ENCODE data around the gene RBP5. TPM values are rescaled to one million over a fixed set of nuclear protein-coding genes. Genes with fewer than 3 reads are reported as not detected.

RBP5 gene
- total RNA-seq (2012; rRNA removed), result not detected in 2 replicates

- peaks cover 20% of the 10 kb centered on the region for H3K4me1 ChIP-seq (ENCODE audit: control insufficient read depth, insufficient read depth, low read length)
- no peak within 1 kb of the TSS for H3K9ac ChIP-seq (ENCODE audit: low read depth, low read length)
- no peaks in the 10 kb centered on the region for H3K9me3 ChIP-seq (replicated peaks; ENCODE audit: low read length)
Observed at GRCh38 chr12:7128681-7129286, at the start of gene RBP5. Gene RBP5, minus strand, starts transcription at chr12:7128889. Its CDS starts 114 bp downstream, at chr12:7128775.

GRCh38 chr12:7178481-7178880 lies 49.8 kb upstream of the RBP5 start:
- no peaks in the 10 kb centered on the region for H3K36me3 ChIP-seq (ENCODE audit: insufficient read depth, low read length)
- peaks cover 3% of the 10 kb centered on the region for H3K4me1 ChIP-seq (ENCODE audit: control insufficient read depth, insufficient read depth, low read length)
- no peak overlapping the region for H3K9ac ChIP-seq (ENCODE audit: low read depth, low read length)
- H3K9me3 ChIP-seq (replicated peaks; ENCODE audit: low read length), result peaks cover 3% of the 10 kb centered on the region
- peaks cover 8% of the 10 kb centered on the region for H3K27me3 ChIP-seq (ENCODE audit: control insufficient read depth, insufficient read depth, low read length)
- no peak overlapping the region for H3K4me2 ChIP-seq (ENCODE audit: low read length)
- H3K4me3 ChIP-seq (ENCODE audit: low read length), result no peak overlapping the region

More at GRCh38 chr12:7128681-7129286, at the start of gene RBP5:
- Histone ChIP-seq H3K4me2 (ENCODE audit: low read length) (peak within 1 kb of the TSS; percentile 89), H3K27me3 (ENCODE audit: control insufficient read depth, insufficient read depth, low read length) (peaks cover 14% of the 10 kb centered on the region), H3K36me3 (ENCODE audit: insufficient read depth, low read length) (no peaks in the 10 kb centered on the region), H3K4me3 (ENCODE audit: low read length) (peak within 1 kb of the TSS; percentile 74)

- H3K9ac ChIP-seq (ENCODE audit: low read depth, low read length), result no peak overlapping the region
- H3K4me2 ChIP-seq (ENCODE audit: low read length), result no peak overlapping the region
- no peak overlapping the region for H3K4me3 ChIP-seq (ENCODE audit: low read length)
- H3K9me3 ChIP-seq (replicated peaks; ENCODE audit: low read length), result peaks cover 3% of the 10 kb centered on the region
- H3K4me1 ChIP-seq (ENCODE audit: control insufficient read depth, insufficient read depth, low read length), result peaks cover 3% of the 10 kb centered on the region
- no peaks in the 10 kb centered on the region for H3K36me3 ChIP-seq (ENCODE audit: insufficient read depth, low read length)
- no peaks in the 10 kb centered on the region for H3K27me3 ChIP-seq (ENCODE audit: control insufficient read depth, insufficient read depth, low read length)
Observed at GRCh38 chr12:7176595-7176994, 47.9 kb upstream of the RBP5 start.

- H3K4me2 ChIP-seq (ENCODE audit: low read length), result no peak overlapping the region
- H3K4me1 ChIP-seq (ENCODE audit: control insufficient read depth, insufficient read depth, low read length), result peaks cover 3% of the 10 kb centered on the region
- no peak overlapping the region for H3K4me3 ChIP-seq (ENCODE audit: low read length)
- no peaks in the 10 kb centered on the region for H3K36me3 ChIP-seq (ENCODE audit: insufficient read depth, low read length)
- peaks cover 3% of the 10 kb centered on the region for H3K9me3 ChIP-seq (replicated peaks; ENCODE audit: low read length)
- H3K9ac ChIP-seq (ENCODE audit: low read depth, low read length), result no peak overlapping the region
- no peaks in the 10 kb centered on the region for H3K27me3 ChIP-seq (ENCODE audit: control insufficient read depth, insufficient read depth, low read length)
Observed at GRCh38 chr12:7175493-7175892, 46.8 kb upstream of the RBP5 start.

GRCh38 chr12:7171854-7172253 lies 43.2 kb upstream of the RBP5 start:
- H3K27me3 ChIP-seq (ENCODE audit: control insufficient read depth, insufficient read depth, low read length), result no peaks in the 10 kb centered on the region
- H3K36me3 ChIP-seq (ENCODE audit: insufficient read depth, low read length), result no peaks in the 10 kb centered on the region
- H3K9ac ChIP-seq (ENCODE audit: low read depth, low read length), result no peak overlapping the region
- peaks cover 3% of the 10 kb centered on the region for H3K4me1 ChIP-seq (ENCODE audit: control insufficient read depth, insufficient read depth, low read length)
- H3K9me3 ChIP-seq (replicated peaks; ENCODE audit: low read length), result peaks cover 13% of the 10 kb centered on the region
- no peak overlapping the region for H3K4me3 ChIP-seq (ENCODE audit: low read length)
- no peak overlapping the region for H3K4me2 ChIP-seq (ENCODE audit: low read length)

- Histone ChIP-seq H3K4me1 (ENCODE audit: control insufficient read depth, insufficient read depth, low read length) (no peaks in the 10 kb centered on the region), H3K4me2 (ENCODE audit: low read length) (no peak overlapping the region), H3K4me3 (ENCODE audit: low read length) (no peak overlapping the region)
Observed at GRCh38 chr12:7169951-7170350, 41.3 kb upstream of the RBP5 start.

GRCh38 chr12:7162691-7163114 lies 34.0 kb upstream of the RBP5 start:
- no peak overlapping the region for H3K4me2 ChIP-seq (ENCODE audit: low read length)
- no peaks in the 10 kb centered on the region for H3K36me3 ChIP-seq (ENCODE audit: insufficient read depth, low read length)
- no peaks in the 10 kb centered on the region for H3K4me1 ChIP-seq (ENCODE audit: control insufficient read depth, insufficient read depth, low read length)
- peaks cover 35% of the 10 kb centered on the region for H3K27me3 ChIP-seq (ENCODE audit: control insufficient read depth, insufficient read depth, low read length)
- no peak overlapping the region for H3K4me3 ChIP-seq (ENCODE audit: low read length)
- H3K9ac ChIP-seq (ENCODE audit: low read depth, low read length), result no peak overlapping the region
- H3K9me3 ChIP-seq (replicated peaks; ENCODE audit: low read length), result peaks cover 2% of the 10 kb centered on the region

More at GRCh38 chr12:7169951-7170350, 41.3 kb upstream of the RBP5 start:
- Histone ChIP-seq H3K27me3 (ENCODE audit: control insufficient read depth, insufficient read depth, low read length) (peaks cover 4% of the 10 kb centered on the region), H3K9ac (ENCODE audit: low read depth, low read length) (no peak overlapping the region), H3K36me3 (ENCODE audit: insufficient read depth, low read length) (no peaks in the 10 kb centered on the region), H3K9me3 (replicated peaks; ENCODE audit: low read length) (peaks cover 10% of the 10 kb centered on the region)

- Histone ChIP-seq H3K4me1 (ENCODE audit: control insufficient read depth, insufficient read depth, low read length) (no peaks in the 10 kb centered on the region), H3K4me3 (ENCODE audit: low read length) (no peak overlapping the region), H3K4me2 (ENCODE audit: low read length) (no peak overlapping the region), H3K9me3 (replicated peaks; ENCODE audit: low read length) (no peaks in the 10 kb centered on the region), H3K9ac (ENCODE audit: low read depth, low read length) (no peak overlapping the region), H3K27me3 (ENCODE audit: control insufficient read depth, insufficient read depth, low read length) (peaks cover 35% of the 10 kb centered on the region), H3K36me3 (ENCODE audit: insufficient read depth, low read length) (no peaks in the 10 kb centered on the region)
Observed at GRCh38 chr12:7161811-7162210, 33.1 kb upstream of the RBP5 start.

- peaks cover 35% of the 10 kb centered on the region for H3K27me3 ChIP-seq (ENCODE audit: control insufficient read depth, insufficient read depth, low read length)
- no peak overlapping the region for H3K4me3 ChIP-seq (ENCODE audit: low read length)
- no peak overlapping the region for H3K4me2 ChIP-seq (ENCODE audit: low read length)
- H3K9me3 ChIP-seq (replicated peaks; ENCODE audit: low read length), result no peaks in the 10 kb centered on the region
- no peak overlapping the region for H3K9ac ChIP-seq (ENCODE audit: low read depth, low read length)
- no peaks in the 10 kb centered on the region for H3K4me1 ChIP-seq (ENCODE audit: control insufficient read depth, insufficient read depth, low read length)
- no peaks in the 10 kb centered on the region for H3K36me3 ChIP-seq (ENCODE audit: insufficient read depth, low read length)
Observed at GRCh38 chr12:7161327-7161726, 32.6 kb upstream of the RBP5 start.

GRCh38 chr12:7160183-7160582 lies 31.5 kb upstream of the RBP5 start:
- Histone ChIP-seq H3K9ac (ENCODE audit: low read depth, low read length) (no peak overlapping the region), H3K36me3 (ENCODE audit: insufficient read depth, low read length) (peaks cover 5% of the 10 kb centered on the region), H3K4me3 (ENCODE audit: low read length) (no peak overlapping the region), H3K4me1 (ENCODE audit: control insufficient read depth, insufficient read depth, low read length) (no peaks in the 10 kb centered on the region), H3K9me3 (replicated peaks; ENCODE audit: low read length) (no peaks in the 10 kb centered on the region), H3K27me3 (ENCODE audit: control insufficient read depth, insufficient read depth, low read length) (peaks cover 30% of the 10 kb centered on the region), H3K4me2 (ENCODE audit: low read length) (no peak overlapping the region)

GRCh38 chr12:7158781-7159609 lies 30.3 kb upstream of the RBP5 start:
- H3K4me1 ChIP-seq (ENCODE audit: control insufficient read depth, insufficient read depth, low read length), result no peaks in the 10 kb centered on the region
- H3K36me3 ChIP-seq (ENCODE audit: insufficient read depth, low read length), result peaks cover 6% of the 10 kb centered on the region
- H3K9ac ChIP-seq (ENCODE audit: low read depth, low read length), result no peak overlapping the region
- no peaks in the 10 kb centered on the region for H3K9me3 ChIP-seq (replicated peaks; ENCODE audit: low read length)
- no peak overlapping the region for H3K4me2 ChIP-seq (ENCODE audit: low read length)
- peaks cover 30% of the 10 kb centered on the region for H3K27me3 ChIP-seq (ENCODE audit: control insufficient read depth, insufficient read depth, low read length)
- no peak overlapping the region for H3K4me3 ChIP-seq (ENCODE audit: low read length)
